D341Med (cell line): ENCODE results near the gene CNPY1.
A peak's percentile ranks its signal among the peaks of the same experiment; 100 is the strongest.
"Not testable (repeated sequence)": the region's sequence is repeated elsewhere in the genome, so short reads cannot be mapped to it uniquely, and the experiment has no call there.

Experiments
- DNase-seq: peaks from one replicate; pipeline ENCODE4 v3.0.0; 2012; ENCODE audit warnings: low spot score

CNPY1 gene

GRCh38 chr7:155546449-155546848, at the start of gene CNPY1:
Gene CNPY1 (minus strand): TSS chr7:155546559. CDS start chr7:155545929, 630 bp downstream.
- DNase-seq = not testable (repeated sequence)

GRCh38 chr7:155594961-155595366, 48.6 kb upstream of the CNPY1 start:
- DNase-seq = no peak

GRCh38 chr7:155594163-155594732, 47.9 kb upstream of the CNPY1 start:
- no peak for DNase-seq

GRCh38 chr7:155593461-155594162, 47.3 kb upstream of the CNPY1 start:
- no peak for DNase-seq

- DNase-seq = no peak
Measured at GRCh38 chr7:155591055-155591775, 44.9 kb upstream of the CNPY1 start.

GRCh38 chr7:155590215-155591018, 44.1 kb upstream of the CNPY1 start:
- no peak for DNase-seq

- DNase-seq = peak; percentile 62
Measured at GRCh38 chr7:155589001-155589980, 42.9 kb upstream of the CNPY1 start.

- no peak for DNase-seq
Measured at GRCh38 chr7:155588468-155588998, 42.2 kb upstream of the CNPY1 start.

GRCh38 chr7:155587486-155587885, 41.1 kb upstream of the CNPY1 start:
- DNase-seq = no peak

GRCh38 chr7:155586843-155587440, 40.6 kb upstream of the CNPY1 start:
- no peak for DNase-seq

GRCh38 chr7:155585951-155586350, 39.6 kb upstream of the CNPY1 start:
- DNase-seq = no peak

GRCh38 chr7:155585532-155585895, 39.2 kb upstream of the CNPY1 start:
- DNase-seq = no peak

GRCh38 chr7:155584763-155585531, 38.6 kb upstream of the CNPY1 start:
- DNase-seq = no peak

- no peak for DNase-seq
Measured at GRCh38 chr7:155584261-155584660, 37.9 kb upstream of the CNPY1 start.

GRCh38 chr7:155583636-155584035, 37.3 kb upstream of the CNPY1 start:
- DNase-seq = no peak

GRCh38 chr7:155581954-155582353, 35.6 kb upstream of the CNPY1 start:
- no peak for DNase-seq

- DNase-seq = no peak
Measured at GRCh38 chr7:155581107-155581830, 34.9 kb upstream of the CNPY1 start.

- DNase-seq = no peak
Measured at GRCh38 chr7:155580367-155580766, 34.0 kb upstream of the CNPY1 start.

- DNase-seq = no peak
Measured at GRCh38 chr7:155579565-155579964, 33.2 kb upstream of the CNPY1 start.
